RWPE2 (cell line): ENCODE measurements around the gene CDH26.

Experiments
- ATAC-seq: fragments of 200-7000 bp; cut with Tn5 transposase; 3 replicates; pipeline ENCODE4 v1.9.1; 2021; ENCODE audit warnings: low read depth
- DNase-seq: peaks from one replicate; pipeline ENCODE4 v3.0.0-alpha.2; 2020; ENCODE audit warnings: low spot score
- H3K27ac ChIP-seq: fragments of 450-650 bp; 2 replicates; pipeline ENCODE4 v1.5.1; 2017; ENCODE audit warnings: mild to moderate bottlenecking; ENCODE audit not compliant: poor library complexity, severe bottlenecking
- H3K27me3 ChIP-seq: fragments of 250-450 bp; sonication (Bioruptor Pico); 2 replicates; pipeline ENCODE4 v1.5.1; 2021; ENCODE audit warnings: mild to moderate bottlenecking, moderate library complexity; ENCODE audit not compliant: insufficient read depth, poor library complexity, severe bottlenecking
- H3K36me3 ChIP-seq: fragments of 250-450 bp; sonication (Bioruptor Pico); 2 replicates; pipeline ENCODE4 v1.5.1; 2020; ENCODE audit warnings: low read depth, mild to moderate bottlenecking, moderate library complexity
- H3K4me1 ChIP-seq: fragments of 250-450 bp; sonication (Bioruptor Pico); 2 replicates; pipeline ENCODE4 v1.5.1; 2021; ENCODE audit warnings: mild to moderate bottlenecking, moderate library complexity; ENCODE audit not compliant: insufficient read depth, poor library complexity, severe bottlenecking
- H3K4me3 ChIP-seq: fragments of 250-450 bp; sonication (Bioruptor Pico); 2 replicates; pipeline ENCODE4 v1.5.1; 2021; ENCODE audit warnings: mild to moderate bottlenecking, moderate library complexity; ENCODE audit not compliant: severe bottlenecking
- H3K9me3 ChIP-seq: fragments of 250-450 bp; sonication (Bioruptor Pico); 2 replicates; pipeline ENCODE4 v1.5.1; 2021; ENCODE audit warnings: mild to moderate bottlenecking, moderate library complexity; ENCODE audit not compliant: severe bottlenecking
- CTCF ChIP-seq: fragments of 450-650 bp; IDR thresholded peaks from one replicate; pipeline ENCODE4 v1.5.1; 2017; ENCODE audit warnings: mild to moderate bottlenecking, moderate library complexity; ENCODE audit not compliant: poor library complexity, severe bottlenecking

Gene CDH26

GRCh38 chr20:60062431-60063047, 104.3 kb downstream of the CDH26 start:
- peak; percentile 80 for DNase-seq

GRCh38 chr20:60063048-60063451, 104.8 kb downstream of the CDH26 start:
- Histone ChIP-seq H3K27ac (no peak overlapping the region), H3K36me3 (peaks cover 20% of the 10 kb centered on the region), H3K4me3 (no peak overlapping the region), H3K9me3 (no peaks in the 10 kb centered on the region), H3K4me1 (peaks cover 30% of the 10 kb centered on the region), H3K27me3 (no peaks in the 10 kb centered on the region)
- DNase-seq (peak; percentile 69), ATAC-seq (peak; percentile 43)
- no peak for TF ChIP-seq CTCF

More at GRCh38 chr20:60062431-60063047, 104.3 kb downstream of the CDH26 start:
- peaks cover 35% of the 10 kb centered on the region for H3K4me1 ChIP-seq
- peaks cover 25% of the 10 kb centered on the region for H3K36me3 ChIP-seq
- H3K4me3 ChIP-seq: no peak overlapping the region
- H3K27ac ChIP-seq: no peak overlapping the region
- no peaks in the 10 kb centered on the region for H3K27me3 ChIP-seq
- no peaks in the 10 kb centered on the region for H3K9me3 ChIP-seq
- ATAC-seq: no peak
- TF ChIP-seq CTCF: no peak

GRCh38 chr20:60063739-60064380, 105.6 kb downstream of the CDH26 start:
- H3K4me3 ChIP-seq: no peak overlapping the region
- ATAC-seq (no peak), DNase-seq (peak; percentile 68)
- peaks cover 18% of the 10 kb centered on the region for H3K36me3 ChIP-seq
- TF ChIP-seq CTCF: no peak
- no peaks in the 10 kb centered on the region for H3K27me3 ChIP-seq
- no peak overlapping the region for H3K27ac ChIP-seq
- H3K4me1 ChIP-seq: peaks cover 30% of the 10 kb centered on the region
- no peaks in the 10 kb centered on the region for H3K9me3 ChIP-seq
